ENCODE data around the gene THBS2. TPM values are rescaled to one million over a fixed set of nuclear protein-coding genes. Genes with fewer than 3 reads are reported as not detected.

The THBS2 gene
- total RNA-seq, 4 donors from 2014 or later: 5.4 to 28.3 (median 16.3) TPM

- H3K36me3 ChIP-seq: no peaks in the 10 kb centered on the region
- DNase-seq: no peak
- TF ChIP-seq, protein P1, sequence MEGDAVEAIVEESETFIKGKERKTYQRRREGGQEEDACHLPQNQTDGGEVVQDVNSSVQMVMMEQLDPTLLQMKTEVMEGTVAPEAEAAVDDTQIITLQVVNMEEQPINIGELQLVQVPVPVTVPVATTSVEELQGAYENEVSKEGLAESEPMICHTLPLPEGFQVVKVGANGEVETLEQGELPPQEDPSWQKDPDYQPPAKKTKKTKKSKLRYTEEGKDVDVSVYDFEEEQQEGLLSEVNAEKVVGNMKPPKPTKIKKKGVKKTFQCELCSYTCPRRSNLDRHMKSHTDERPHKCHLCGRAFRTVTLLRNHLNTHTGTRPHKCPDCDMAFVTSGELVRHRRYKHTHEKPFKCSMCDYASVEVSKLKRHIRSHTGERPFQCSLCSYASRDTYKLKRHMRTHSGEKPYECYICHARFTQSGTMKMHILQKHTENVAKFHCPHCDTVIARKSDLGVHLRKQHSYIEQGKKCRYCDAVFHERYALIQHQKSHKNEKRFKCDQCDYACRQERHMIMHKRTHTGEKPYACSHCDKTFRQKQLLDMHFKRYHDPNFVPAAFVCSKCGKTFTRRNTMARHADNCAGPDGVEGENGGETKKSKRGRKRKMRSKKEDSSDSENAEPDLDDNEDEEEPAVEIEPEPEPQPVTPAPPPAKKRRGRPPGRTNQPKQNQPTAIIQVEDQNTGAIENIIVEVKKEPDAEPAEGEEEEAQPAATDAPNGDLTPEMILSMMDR (IDR thresholded peaks at IDR 0.05): no peak
- TF ChIP-seq POLR2A (IDR thresholded peaks at IDR 0.05): no peak
- H3K4me1 ChIP-seq: no peaks in the 10 kb centered on the region
- H3K4me3 ChIP-seq: no peak overlapping the region
- H3K27me3 ChIP-seq: no peaks in the 10 kb centered on the region
- no peaks in the 10 kb centered on the region for H3K9me3 ChIP-seq
- no peak overlapping the region for H3K27ac ChIP-seq
Measured at GRCh38 chr6:169283924-169284323, 30.3 kb upstream of the THBS2 start.

DNA sequence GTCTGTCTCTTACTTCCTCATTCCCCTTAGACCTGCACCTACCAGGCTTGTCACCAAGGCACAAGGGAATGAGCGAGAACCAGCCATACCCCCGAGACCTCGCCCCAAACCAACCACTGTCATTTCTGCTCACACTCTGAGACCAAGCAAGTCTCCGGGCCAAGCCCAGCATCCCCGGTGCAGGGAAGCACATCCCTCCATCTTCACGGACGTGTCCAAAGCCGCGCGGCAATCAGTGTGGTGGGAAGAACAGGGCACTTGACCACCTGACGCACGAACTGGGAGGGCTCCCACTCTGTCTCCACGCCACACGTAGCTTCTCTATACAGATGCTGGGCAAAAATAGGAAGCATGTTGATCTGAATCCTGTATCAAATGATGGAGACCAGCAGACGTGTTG is 28.4 kb upstream of the THBS2 start:
- no peaks in the 10 kb centered on the region for H3K27me3 ChIP-seq
- H3K27ac ChIP-seq: no peak overlapping the region
- no peaks in the 10 kb centered on the region for H3K36me3 ChIP-seq
- H3K4me1 ChIP-seq: no peaks in the 10 kb centered on the region
- H3K9me3 ChIP-seq: no peaks in the 10 kb centered on the region
- no peak for DNase-seq
- H3K4me3 ChIP-seq: no peak overlapping the region
- no peak for TF ChIP-seq POLR2A (IDR thresholded peaks at IDR 0.05)
- TF ChIP-seq, protein P1 (IDR thresholded peaks at IDR 0.05): no peak

GRCh38 chr6:169277619-169278018 is 24.0 kb upstream of the THBS2 start:
- DNase-seq: no peak

DNA sequence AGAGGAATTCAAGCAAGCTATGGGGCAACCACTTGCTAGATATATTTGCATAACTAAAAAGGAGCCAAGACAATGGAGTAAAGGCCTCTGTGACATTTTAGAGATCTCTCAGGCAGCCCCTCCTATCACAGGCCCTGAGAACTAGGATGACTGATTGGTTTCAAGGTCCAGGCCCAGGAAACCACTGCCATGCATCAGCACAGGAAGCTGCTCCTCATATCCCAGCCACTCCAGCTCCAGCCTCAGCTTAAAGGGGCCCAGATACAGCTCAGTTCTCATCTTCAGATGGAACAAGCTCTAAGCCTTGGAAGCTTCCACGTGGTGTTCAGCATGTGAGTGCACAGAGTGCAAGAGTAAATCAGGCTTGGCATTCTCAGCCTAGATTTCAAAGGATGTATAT is 21.1 kb upstream of the THBS2 start:
- TF ChIP-seq, protein P1 (IDR thresholded peaks at IDR 0.05): no peak
- no peak for TF ChIP-seq POLR2A (IDR thresholded peaks at IDR 0.05)
- no peaks in the 10 kb centered on the region for H3K36me3 ChIP-seq
- no peaks in the 10 kb centered on the region for H3K27me3 ChIP-seq
- H3K4me1 ChIP-seq: no peaks in the 10 kb centered on the region
- no peak overlapping the region for H3K4me3 ChIP-seq
- no peak for DNase-seq
- no peak overlapping the region for H3K27ac ChIP-seq
- no peaks in the 10 kb centered on the region for H3K9me3 ChIP-seq

More at GRCh38 chr6:169277619-169278018, 24.0 kb upstream of the THBS2 start:
- H3K27me3 ChIP-seq: no peaks in the 10 kb centered on the region
- TF ChIP-seq, protein P1 (IDR thresholded peaks at IDR 0.05): no peak
- TF ChIP-seq POLR2A (IDR thresholded peaks at IDR 0.05): no peak
- no peak overlapping the region for H3K27ac ChIP-seq
- H3K4me1 ChIP-seq: no peaks in the 10 kb centered on the region
- H3K4me3 ChIP-seq: no peak overlapping the region
- no peaks in the 10 kb centered on the region for H3K36me3 ChIP-seq
- H3K9me3 ChIP-seq: no peaks in the 10 kb centered on the region

- Histone ChIP-seq H3K4me3 (no peak overlapping the region), H3K27ac (no peak overlapping the region), H3K27me3 (no peaks in the 10 kb centered on the region), H3K4me1 (no peaks in the 10 kb centered on the region), H3K9me3 (no peaks in the 10 kb centered on the region), H3K36me3 (no peaks in the 10 kb centered on the region)
- no peak for DNase-seq
- no peak for TF ChIP-seq POLR2A (IDR thresholded peaks at IDR 0.05)
- TF ChIP-seq, protein P1 (IDR thresholded peaks at IDR 0.05): no peak
Measured at GRCh38 chr6:169273511-169273910, 19.9 kb upstream of the THBS2 start.

GRCh38 chr6:169271877-169272216 is 18.2 kb upstream of the THBS2 start:
- DNase-seq: no peak
- no peak overlapping the region for H3K27ac ChIP-seq
- H3K4me3 ChIP-seq: no peak overlapping the region
- H3K4me1 ChIP-seq: no peaks in the 10 kb centered on the region
- no peaks in the 10 kb centered on the region for H3K27me3 ChIP-seq
- TF ChIP-seq POLR2A (IDR thresholded peaks at IDR 0.05): no peak
- TF ChIP-seq, protein P1 (IDR thresholded peaks at IDR 0.05): no peak
- H3K9me3 ChIP-seq: no peaks in the 10 kb centered on the region
- no peaks in the 10 kb centered on the region for H3K36me3 ChIP-seq

Data from Peyer's patch (tissue), 4 donors.